GM19467 (cell line): ENCODE results near the gene MSMO1.
"Not testable (repeated sequence)": the region's sequence is repeated elsewhere in the genome, so short reads cannot be mapped to it uniquely, and the experiment has no call there.

Experiments
- ATAC-seq: cut with Tn5 transposase; IDR thresholded peaks from one replicate; pipeline ENCODE4 v1.9.1; 2021; ENCODE audit warnings: mild to moderate bottlenecking, moderate library complexity; ENCODE audit not compliant: unreplicated experiment

MSMO1 gene

GRCh38 chr4:165327211-165328100 is at the start of gene MSMO1:
TSS of gene MSMO1 (plus strand) at chr4:165327669. CDS start at chr4:165333371, 5,702 bp downstream.
- peak; percentile 99 for ATAC-seq

- ATAC-seq, result not testable (repeated sequence)
Measured at GRCh38 chr4:165279531-165279930, 47.9 kb upstream of the MSMO1 start.

- not testable (repeated sequence) for ATAC-seq
Measured at GRCh38 chr4:165284697-165285096, 42.8 kb upstream of the MSMO1 start.

GRCh38 chr4:165286619-165287340 is 40.7 kb upstream of the MSMO1 start:
- ATAC-seq, result peak; percentile 74

- peak; percentile 59 for ATAC-seq
Measured at GRCh38 chr4:165288226-165288625, 39.2 kb upstream of the MSMO1 start.

- ATAC-seq, result peak; percentile 23
Measured at GRCh38 chr4:165288639-165289422, 38.6 kb upstream of the MSMO1 start.

GRCh38 chr4:165289423-165289785 is 38.1 kb upstream of the MSMO1 start:
- ATAC-seq, result no peak

- ATAC-seq, result no peak
Measured at GRCh38 chr4:165293061-165293460, 34.4 kb upstream of the MSMO1 start.

GRCh38 chr4:165293927-165294649 is 33.4 kb upstream of the MSMO1 start:
- no peak for ATAC-seq

GRCh38 chr4:165294907-165295306 is 32.6 kb upstream of the MSMO1 start:
- ATAC-seq, result peak; percentile 95

- no peak for ATAC-seq
Measured at GRCh38 chr4:165297626-165298025, 29.8 kb upstream of the MSMO1 start.

GRCh38 chr4:165299399-165300060 is 27.9 kb upstream of the MSMO1 start:
- no peak for ATAC-seq

- ATAC-seq, result peak; percentile 63
Measured at GRCh38 chr4:165301833-165302232, 25.6 kb upstream of the MSMO1 start.

- no peak for ATAC-seq
Measured at GRCh38 chr4:165302658-165303057, 24.8 kb upstream of the MSMO1 start.

GRCh38 chr4:165308166-165308565 is 19.3 kb upstream of the MSMO1 start:
- no peak for ATAC-seq

- no peak for ATAC-seq
Measured at GRCh38 chr4:165308606-165309005, 18.9 kb upstream of the MSMO1 start.

GRCh38 chr4:165309456-165309855 is 18.0 kb upstream of the MSMO1 start:
- no peak for ATAC-seq

- no peak for ATAC-seq
Measured at GRCh38 chr4:165312506-165312905, 15.0 kb upstream of the MSMO1 start.

- no peak for ATAC-seq
Measured at GRCh38 chr4:165319030-165319429, 8.4 kb upstream of the MSMO1 start.

GRCh38 chr4:165319509-165319908 is 8.0 kb upstream of the MSMO1 start:
- no peak for ATAC-seq
